ENCODE measurements around the gene PPP2R5D. TPM values are rescaled to one million over a fixed set of nuclear protein-coding genes. Genes with fewer than 3 reads are reported as not detected.
A peak's percentile ranks its signal among the peaks of the same experiment; 100 is the strongest.

The PPP2R5D gene
- total RNA-seq, 1 experiment from 2014 or later = 53.5 TPM

GRCh38 chr6:43013097-43013842 is 28.9 kb downstream of the PPP2R5D start:
- Histone ChIP-seq H3K27ac (ENCODE audit: insufficient read length, low read depth, low read length) (no peak overlapping the region), H3K18ac (ENCODE audit: insufficient read length, low read depth, low read length) (no peak overlapping the region)

More at GRCh38 chr6:43013097-43013842, 28.9 kb downstream of the PPP2R5D start:
- Histone ChIP-seq H2BK20ac (ENCODE audit: low read depth, low read length, poor library complexity, severe bottlenecking) (no peak overlapping the region), H2AK5ac (ENCODE audit: insufficient read length, low read length) (no peak overlapping the region), H2BK15ac (ENCODE audit: low read depth, low read length) (no peak overlapping the region), H3K14ac (ENCODE audit: insufficient read depth, low read length) (no peak overlapping the region; the same call in 1 of the 2 replicates), H3K79me1 (ENCODE audit: insufficient read depth, low read depth, low read length, poor library complexity, severe bottlenecking) (no peaks in the 10 kb centered on the region), H3K9me3 (ENCODE audit: control insufficient read depth, low read depth, low read length) (no peaks in the 10 kb centered on the region), H3K23ac (ENCODE audit: insufficient read length, low read depth, low read length) (no peak overlapping the region), H3K4me1 (ENCODE audit: insufficient read depth, low read length) (peaks cover 2% of the 10 kb centered on the region; the same call in 1 of the 2 replicates), H2BK120ac (ENCODE audit: low read depth, low read length, poor library complexity, severe bottlenecking) (no peak overlapping the region), H3K9ac (ENCODE audit: extremely low read depth, insufficient read length, low read length) (peak overlapping the region; percentile 35), H3K23me2 (ENCODE audit: insufficient read length, low read depth, low read length, poor library complexity, severe bottlenecking) (peaks cover 6% of the 10 kb centered on the region), H2BK5ac (ENCODE audit: insufficient read length, low read length) (no peak overlapping the region), H4K91ac (ENCODE audit: insufficient read length, low read depth, low read length) (no peak overlapping the region), H3K4ac (ENCODE audit: low read depth, low read length) (no peak overlapping the region), H3T11ph (ENCODE audit: low read length) (no peak overlapping the region), H3K56ac (ENCODE audit: insufficient read length, low read depth, low read length) (no peak overlapping the region), H4K5ac (ENCODE audit: insufficient read length, low read depth, low read length) (no peak overlapping the region), H3K27me3 (ENCODE audit: insufficient read depth, low read length) (no peaks in the 10 kb centered on the region), H4K8ac (replicated peaks; ENCODE audit: insufficient read length, low read depth, low read length) (no peak overlapping the region), H3K4me2 (ENCODE audit: insufficient read depth, insufficient read length, low read length) (peak overlapping the region; percentile 73), H2AFZ (ENCODE audit: low read length) (no peak overlapping the region), H3K79me2 (ENCODE audit: insufficient read depth, low read length) (peaks cover 11% of the 10 kb centered on the region; the same call in 1 of the 2 replicates), H4K20me1 (ENCODE audit: control insufficient read depth, insufficient read depth, insufficient read length) (no peaks in the 10 kb centered on the region), H2BK12ac (ENCODE audit: insufficient read length, low read depth, low read length) (no peak overlapping the region)
- no peak for TF ChIP-seq CTCF (conservative IDR thresholded peaks at IDR 0.05)
- WGBS (ENCODE audit: extremely low coverage, insufficient read length, low lambda C conversion rate) = no CpG with 5 or more reads among the region's 25 CpGs
- DNase-seq = no peak
- Mint-ChIP-seq H3K27ac (peak overlapping the region; percentile 88 to 93 (median 88); a peak in 6 of 7 replicates), H3K4me3 (peak overlapping the region; percentile 92 to 97), H3K9me3 (no peaks in the 10 kb centered on the region; a peak in 1 of 5 replicates), H3K4me1 (peaks cover 22 to 33% of the 10 kb centered on the region in 2 experiments), H3K36me3 (ENCODE audit: insufficient read depth in 1 of 3, low read depth in 3 of 3) (peaks cover 28 to 69% (median 68%) of the 10 kb centered on the region in 3 experiments; a peak in 6 of 7 replicates), H3K27me3 (ENCODE audit: low read depth) (no peaks in the 10 kb centered on the region)

Measured in H9 (cell line).